WTC11 (cell line): Measurements from ENCODE around the gene MOV10L1. TPM values are rescaled to one million over a fixed set of nuclear protein-coding genes. Genes with fewer than 3 reads are reported as not detected.

Experiments used
- ATAC-seq: fragments of 200-7000 bp; cut with Tn5 transposase; 2 replicates; pipeline ENCODE4 v1.10.0; 2021; ENCODE audit warnings: mild to moderate bottlenecking, moderate library complexity
- CTCF ChIA-PET: fragments of 300-600 bp; sonication (Branson Sonifier 250); formaldehyde crosslinking; loops from one replicate; lab custom pipeline; 2021; ENCODE audit warnings: antibody characterized with exemption; lab: Charles Lee
- POLR2A ChIA-PET: fragments of 350-600 bp; sonication (Branson Sonifier 250); formaldehyde crosslinking; loops from one replicate; lab custom pipeline; 2021; ENCODE audit warnings: antibody characterized with exemption; lab: Charles Lee
- DNase-seq: peaks from one replicate; pipeline ENCODE4 v3.0.0; 2021; ENCODE audit warnings: low spot score
- H3K27ac Mint-ChIP-seq: 2 replicates; pipeline ENCODE4 v1.8.0; 2021; ENCODE audit warnings: mixed read lengths
- H3K27me3 Mint-ChIP-seq: 2 replicates; pipeline ENCODE4 v1.8.0; 2021; ENCODE audit warnings: low read depth, mild to moderate bottlenecking, moderate library complexity, mixed read lengths
- H3K36me3 Mint-ChIP-seq: 2 replicates; pipeline ENCODE4 v1.8.0; 2021; ENCODE audit warnings: mixed read lengths
- H3K4me1 Mint-ChIP-seq: 2 replicates; pipeline ENCODE4 v1.8.0; 2022; ENCODE audit warnings: mixed read lengths
- H3K4me3 Mint-ChIP-seq: 2 replicates; pipeline ENCODE4 v1.8.0; 2021; ENCODE audit warnings: mild to moderate bottlenecking, moderate library complexity, mixed read lengths
- H3K9me3 Mint-ChIP-seq: 2 replicates; pipeline ENCODE4 v1.8.0; 2021; ENCODE audit warnings: mixed read lengths
- ARID4B ChIP-seq: sonication (generic); formaldehyde crosslinking; IDR thresholded peaks from 2 replicates; pipeline ENCODE4 v1.8.0; 2023; ENCODE audit warnings: missing genetic modification reagents, mild to moderate bottlenecking, borderline replicate concordance
- ATF6 ChIP-seq: sonication (generic); formaldehyde crosslinking; IDR thresholded peaks from 2 replicates; pipeline ENCODE4 v1.8.1; 2023; ENCODE audit warnings: mild to moderate bottlenecking, missing genetic modification reagents
- CREM ChIP-seq: sonication (generic); formaldehyde crosslinking; IDR thresholded peaks from 2 replicates; pipeline ENCODE4 v1.8.1; 2022; ENCODE audit warnings: mild to moderate bottlenecking, missing genetic modification reagents, moderate library complexity
- EMX1 ChIP-seq: fragments of 250-450 bp; sonication (Bioruptor Pico); IDR thresholded peaks from 2 replicates; pipeline ENCODE4 v1.8.0; 2021; ENCODE audit warnings: mild to moderate bottlenecking
- IRF2 ChIP-seq: sonication (generic); formaldehyde crosslinking; IDR thresholded peaks from 2 replicates; pipeline ENCODE4 v1.8.0; 2022; ENCODE audit warnings: low read depth, missing genetic modification reagents, borderline replicate concordance
- NFE2L1 ChIP-seq: sonication (generic); formaldehyde crosslinking; IDR thresholded peaks from 2 replicates; pipeline ENCODE4 v1.8.1; 2023; ENCODE audit warnings: missing genetic modification reagents
- NFYB ChIP-seq: sonication (generic); formaldehyde crosslinking; conservative IDR thresholded peaks from 2 replicates; pipeline ENCODE4 v1.8.0; 2022; ENCODE audit warnings: low read depth, missing genetic modification reagents
- PREB ChIP-seq: sonication (generic); formaldehyde crosslinking; IDR thresholded peaks from 2 replicates; pipeline ENCODE4 v1.8.1; 2022; ENCODE audit warnings: mild to moderate bottlenecking, missing genetic modification reagents, moderate library complexity, borderline replicate concordance
- RELA ChIP-seq: sonication (generic); formaldehyde crosslinking; IDR thresholded peaks from 2 replicates; pipeline ENCODE4 v1.8.1; 2022; ENCODE audit warnings: missing genetic modification reagents, mild to moderate bottlenecking, borderline replicate concordance
- SMAD3 ChIP-seq: sonication (generic); formaldehyde crosslinking; IDR thresholded peaks from 2 replicates; pipeline ENCODE4 v1.8.0; 2022; ENCODE audit warnings: missing genetic modification reagents, mild to moderate bottlenecking, borderline replicate concordance
- ZNF121 ChIP-seq: sonication (generic); formaldehyde crosslinking; IDR thresholded peaks from 2 replicates; pipeline ENCODE4 v1.8.0; 2023; ENCODE audit warnings: missing genetic modification reagents
- total RNA-seq: library from RNA; stranded (reverse); gene quantifications from 3 replicates; pipeline ENCODE4 v1.2.3, GENCODE V29; 2021
- TF ChIP-seq, protein P1 (sequence below): sonication (generic); formaldehyde crosslinking; IDR thresholded peaks from 2 replicates; pipeline ENCODE4 v1.8.1; 2023; ENCODE audit warnings: mild to moderate bottlenecking, missing genetic modification reagents, moderate library complexity
- TF ChIP-seq, protein P2 (sequence below): sonication (generic); formaldehyde crosslinking; IDR thresholded peaks from 2 replicates; pipeline ENCODE4 v1.8.1; 2023; ENCODE audit warnings: mild to moderate bottlenecking, missing genetic modification reagents, borderline replicate concordance
- TF ChIP-seq, protein P3 (sequence below): sonication (generic); formaldehyde crosslinking; IDR thresholded peaks from 2 replicates; pipeline ENCODE4 v1.8.0; 2022; ENCODE audit warnings: mild to moderate bottlenecking, missing genetic modification reagents

MOV10L1 gene
- total RNA-seq, 1 experiment from 2014 or later = not detected

DNA sequence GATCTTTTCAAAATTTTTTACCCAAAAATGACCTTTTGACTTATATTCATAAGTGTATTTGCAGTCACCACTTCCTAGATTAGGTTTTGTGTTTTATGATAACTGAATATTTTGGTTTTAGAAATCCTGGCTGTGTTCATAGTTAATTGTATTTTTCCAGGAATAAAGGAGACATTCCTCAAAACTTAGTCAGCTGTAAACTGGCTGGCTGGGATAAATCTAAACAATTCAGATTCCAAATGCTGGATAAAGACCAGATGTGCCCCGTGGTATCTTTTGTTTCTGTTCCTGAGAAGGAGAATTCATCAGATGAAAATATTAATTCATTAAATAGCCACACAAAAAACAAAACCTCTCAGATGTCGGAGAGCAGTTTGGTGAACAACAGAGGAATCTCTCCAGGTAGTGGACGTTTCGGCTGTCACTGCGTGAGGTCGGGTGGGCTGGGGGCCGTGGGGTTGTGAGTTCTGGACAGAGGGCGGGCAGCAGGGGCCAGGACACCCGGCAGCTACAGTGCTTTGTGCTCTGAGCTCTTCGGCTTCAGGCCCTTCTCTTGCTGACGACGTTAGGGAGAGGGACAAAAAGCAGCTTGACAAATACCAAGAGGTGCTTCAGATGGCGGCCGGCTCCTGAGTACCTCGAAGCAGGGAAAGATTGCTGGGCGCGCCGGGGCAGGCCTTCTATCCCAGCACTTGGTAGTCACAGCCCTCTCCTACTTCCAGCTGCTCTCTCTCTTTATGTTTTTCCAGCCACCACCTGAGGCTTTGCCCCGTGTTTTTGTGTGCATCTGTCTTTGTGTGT, 24.6 kb downstream of the MOV10L1 start:
- Mint-ChIP-seq H3K36me3 (no peaks in the 10 kb centered on the region), H3K9me3 (no peaks in the 10 kb centered on the region), H3K27me3 (peaks cover 4% of the 10 kb centered on the region; the same call in 1 of the 2 replicates), H3K27ac (no peak overlapping the region), H3K4me3 (no peak overlapping the region), H3K4me1 (peaks cover 5% of the 10 kb centered on the region)
- ChIA-PET CTCF (no interaction called here), POLR2A (no interaction called here)
- ATAC-seq (no peak), DNase-seq (no peak)
- TF ChIP-seq ZNF121 (CRISPR knock-in tag) (no peak), SMAD3 (CRISPR knock-in tag) (no peak), EMX1 (CRISPR knock-in tag) (no peak), NFYB (CRISPR knock-in tag) (no peak), PREB (CRISPR knock-in tag) (no peak), ATF6 (no peak), RELA (CRISPR knock-in tag) (no peak), NFE2L1 (CRISPR knock-in tag) (no peak), IRF2 (CRISPR knock-in tag) (no peak), ARID4B (CRISPR knock-in tag) (no peak), CREM (CRISPR knock-in tag) (no peak)
- TF ChIP-seq, protein P1, sequence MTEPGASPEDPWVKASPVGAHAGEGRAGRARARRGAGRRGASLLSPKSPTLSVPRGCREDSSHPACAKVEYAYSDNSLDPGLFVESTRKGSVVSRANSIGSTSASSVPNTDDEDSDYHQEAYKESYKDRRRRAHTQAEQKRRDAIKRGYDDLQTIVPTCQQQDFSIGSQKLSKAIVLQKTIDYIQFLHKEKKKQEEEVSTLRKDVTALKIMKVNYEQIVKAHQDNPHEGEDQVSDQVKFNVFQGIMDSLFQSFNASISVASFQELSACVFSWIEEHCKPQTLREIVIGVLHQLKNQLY (CRISPR knock-in tag) = no peak
- TF ChIP-seq, protein P2, sequence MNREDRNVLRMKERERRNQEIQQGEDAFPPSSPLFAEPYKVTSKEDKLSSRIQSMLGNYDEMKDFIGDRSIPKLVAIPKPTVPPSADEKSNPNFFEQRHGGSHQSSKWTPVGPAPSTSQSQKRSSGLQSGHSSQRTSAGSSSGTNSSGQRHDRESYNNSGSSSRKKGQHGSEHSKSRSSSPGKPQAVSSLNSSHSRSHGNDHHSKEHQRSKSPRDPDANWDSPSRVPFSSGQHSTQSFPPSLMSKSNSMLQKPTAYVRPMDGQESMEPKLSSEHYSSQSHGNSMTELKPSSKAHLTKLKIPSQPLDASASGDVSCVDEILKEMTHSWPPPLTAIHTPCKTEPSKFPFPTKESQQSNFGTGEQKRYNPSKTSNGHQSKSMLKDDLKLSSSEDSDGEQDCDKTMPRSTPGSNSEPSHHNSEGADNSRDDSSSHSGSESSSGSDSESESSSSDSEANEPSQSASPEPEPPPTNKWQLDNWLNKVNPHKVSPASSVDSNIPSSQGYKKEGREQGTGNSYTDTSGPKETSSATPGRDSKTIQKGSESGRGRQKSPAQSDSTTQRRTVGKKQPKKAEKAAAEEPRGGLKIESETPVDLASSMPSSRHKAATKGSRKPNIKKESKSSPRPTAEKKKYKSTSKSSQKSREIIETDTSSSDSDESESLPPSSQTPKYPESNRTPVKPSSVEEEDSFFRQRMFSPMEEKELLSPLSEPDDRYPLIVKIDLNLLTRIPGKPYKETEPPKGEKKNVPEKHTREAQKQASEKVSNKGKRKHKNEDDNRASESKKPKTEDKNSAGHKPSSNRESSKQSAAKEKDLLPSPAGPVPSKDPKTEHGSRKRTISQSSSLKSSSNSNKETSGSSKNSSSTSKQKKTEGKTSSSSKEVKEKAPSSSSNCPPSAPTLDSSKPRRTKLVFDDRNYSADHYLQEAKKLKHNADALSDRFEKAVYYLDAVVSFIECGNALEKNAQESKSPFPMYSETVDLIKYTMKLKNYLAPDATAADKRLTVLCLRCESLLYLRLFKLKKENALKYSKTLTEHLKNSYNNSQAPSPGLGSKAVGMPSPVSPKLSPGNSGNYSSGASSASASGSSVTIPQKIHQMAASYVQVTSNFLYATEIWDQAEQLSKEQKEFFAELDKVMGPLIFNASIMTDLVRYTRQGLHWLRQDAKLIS (CRISPR knock-in tag) = no peak
- TF ChIP-seq, protein P3, sequence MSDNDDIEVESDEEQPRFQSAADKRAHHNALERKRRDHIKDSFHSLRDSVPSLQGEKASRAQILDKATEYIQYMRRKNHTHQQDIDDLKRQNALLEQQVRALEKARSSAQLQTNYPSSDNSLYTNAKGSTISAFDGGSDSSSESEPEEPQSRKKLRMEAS (CRISPR knock-in tag) = no peak
